IMR-90 (cell line): ENCODE data around the gene ARHGAP15. TPM values are rescaled to one million over a fixed set of nuclear protein-coding genes. Genes with fewer than 3 reads are reported as not detected.

Experiments
- ATAC-seq: fragments of 200-7000 bp; cut with Tn5 transposase; 2 replicates; pipeline ENCODE4 v1.9.1; 2020; ENCODE audit warnings: low read depth, mild to moderate bottlenecking, moderate library complexity
- BruUV-seq: library from RNA; stranded (reverse); fragments of 400-500 nt; replicated peaks from 2 replicates; lab custom pipeline; 2021; lab: Mats Ljungman, UMichigan
- CTCF ChIA-PET: fragments of 300-600 bp; formaldehyde crosslinking; extraction: SDS; loops from one replicate; lab custom pipeline; 2021; ENCODE audit warnings: antibody characterized with exemption; lab: Yijun Ruan, JAX
- POLR2A ChIA-PET: fragments of 300-600 bp; sonication (Branson Sonifier 250); formaldehyde crosslinking; loops from one replicate; lab custom pipeline; 2022; ENCODE audit warnings: antibody characterized with exemption; ENCODE audit not compliant: unreplicated experiment; lab: Charles Lee
- DNase-seq: peaks from one replicate; pipeline ENCODE4 v3.0.0; 2013
- H2AFZ ChIP-seq: replicated peaks from 2 replicates; pipeline ENCODE3; 2013; ENCODE audit warnings: low read length, mild to moderate bottlenecking; ENCODE audit not compliant: poor library complexity
- H2AK5ac ChIP-seq: 2 replicates; pipeline ENCODE4 v1.6.1; 2013; ENCODE audit warnings: low read depth, low read length, inconsistent platforms
- H2AK9ac ChIP-seq: replicated peaks from 2 replicates; pipeline ENCODE3; 2013; ENCODE audit warnings: mild to moderate bottlenecking, low read depth, low read length, moderate library complexity; ENCODE audit not compliant: poor library complexity
- H2BK120ac ChIP-seq: 2 replicates; pipeline ENCODE4 v1.6.1; 2013; ENCODE audit warnings: low read depth, low read length, inconsistent platforms
- H2BK15ac ChIP-seq: 3 replicates; pipeline ENCODE4 v1.6.1; 2013; ENCODE audit warnings: low read depth, low read length, inconsistent platforms
- H2BK20ac ChIP-seq: 2 replicates; pipeline ENCODE4 v1.6.1; 2013; ENCODE audit warnings: low read depth, mild to moderate bottlenecking, inconsistent platforms, low read length, moderate library complexity
- H2BK5ac ChIP-seq: 2 replicates; pipeline ENCODE4 v1.6.1; 2013; ENCODE audit warnings: mild to moderate bottlenecking, low read depth, low read length, inconsistent platforms; ENCODE audit not compliant: poor library complexity, severe bottlenecking
- H3K14ac ChIP-seq: replicated peaks from 2 replicates; pipeline ENCODE4 v1.6.1; 2013; ENCODE audit warnings: low read depth, low read length, inconsistent platforms
- H3K18ac ChIP-seq: 2 replicates; pipeline ENCODE4 v1.6.1; 2013; ENCODE audit warnings: low read depth, low read length, control low read depth
- H3K23ac ChIP-seq: 2 replicates; pipeline ENCODE4 v1.6.1; 2013; ENCODE audit warnings: low read depth, low read length, inconsistent platforms
- H3K27ac ChIP-seq: 2 replicates; pipeline ENCODE4 v1.5.1; 2013; ENCODE audit warnings: mild to moderate bottlenecking, control low read depth, low read length; ENCODE audit not compliant: insufficient read depth
- H3K27me3 ChIP-seq: 2 replicates; pipeline ENCODE4 v1.6.1; 2013; ENCODE audit warnings: low read length; ENCODE audit not compliant: control insufficient read depth, insufficient read depth
- H3K36me3 ChIP-seq: 2 replicates; pipeline ENCODE4 v1.6.1; 2013; ENCODE audit warnings: low read length, mixed read lengths; ENCODE audit not compliant: control insufficient read depth, insufficient read depth
- H3K4ac ChIP-seq: 2 replicates; pipeline ENCODE4 v1.6.1; 2013; ENCODE audit warnings: low read depth, low read length, inconsistent platforms
- H3K4me1 ChIP-seq: 2 replicates; pipeline ENCODE4 v1.6.1; 2013; ENCODE audit warnings: low read length, mixed read lengths; ENCODE audit not compliant: control insufficient read depth, insufficient read depth
- H3K4me2 ChIP-seq: 2 replicates; pipeline ENCODE4 v1.6.1; 2013; ENCODE audit warnings: low read depth, mild to moderate bottlenecking, control low read depth, low read length, moderate library complexity
- H3K4me3 ChIP-seq: 2 replicates; pipeline ENCODE4 v1.5.1; 2013; ENCODE audit warnings: low read depth, mild to moderate bottlenecking, control low read depth, low read length, moderate library complexity; ENCODE audit not compliant: insufficient read depth
- H3K56ac ChIP-seq: 2 replicates; pipeline ENCODE4 v1.6.1; 2013; ENCODE audit warnings: low read length, inconsistent platforms; ENCODE audit not compliant: insufficient read depth; ENCODE audit errors: extremely low read depth
- H3K79me1 ChIP-seq, 2 experiments: 2 replicates each; pipeline ENCODE4 v1.6.1; 2013; ENCODE audit warnings: low read length in 2 of 2, inconsistent platforms in 1 of 2, low read depth in 1 of 2
- H3K9ac ChIP-seq: 2 replicates; pipeline ENCODE4 v1.6.1; 2013; ENCODE audit warnings: low read depth, low read length, control low read depth
- H3K9me1 ChIP-seq: 2 replicates; pipeline ENCODE4 v1.6.1; 2013; ENCODE audit warnings: low read length, inconsistent platforms; ENCODE audit not compliant: insufficient read depth
- H3K9me3 ChIP-seq: 2 replicates; pipeline ENCODE4 v1.6.1; 2013; ENCODE audit warnings: low read length; ENCODE audit not compliant: control insufficient read depth, insufficient read depth
- H4K20me1 ChIP-seq: 2 replicates; pipeline ENCODE4 v1.6.1; 2013; ENCODE audit warnings: low read length, inconsistent platforms; ENCODE audit not compliant: insufficient read depth
- H4K5ac ChIP-seq: 2 replicates; pipeline ENCODE4 v1.6.1; 2013; ENCODE audit warnings: mild to moderate bottlenecking, low read depth, low read length, control low read depth
- H4K8ac ChIP-seq, 2 experiments: 2 replicates each; pipeline ENCODE4 v1.6.1; 2013; ENCODE audit warnings: low read depth in 2 of 2, low read length in 2 of 2, control low read depth in 1 of 2, inconsistent platforms in 1 of 2
- H4K91ac ChIP-seq: 2 replicates; pipeline ENCODE4 v1.6.1; 2013; ENCODE audit warnings: low read depth, low read length, inconsistent platforms; ENCODE audit not compliant: insufficient read depth
- CEBPB ChIP-seq: IDR thresholded peaks from 2 replicates; pipeline ENCODE4 v1.6.1; 2012; ENCODE audit warnings: low read depth, low read length, improper control_type of control experiment
- RAD21 ChIP-seq: IDR thresholded peaks from 2 replicates; pipeline ENCODE4 v1.6.1; 2012; ENCODE audit warnings: low read length, improper control_type of control experiment
- WGBS, 2 experiments: methylation state at CpG; one replicate each; pipeline versions ENCODE4 v1.1.5 to v1.1.7; 2013; ENCODE audit warnings: missing lambda C conversion rate in 2 of 2; ENCODE audit not compliant: insufficient read length in 1 of 2; ENCODE audit errors: extremely low coverage in 2 of 2; 5-methylcytosine and 5-hydroxymethylcytosine counted together
- dilution Hi-C: fragments of 300-500 bp; cut with HindIII; formaldehyde crosslinking; loops from one replicate; pipeline ENCODE4 v1.14.3; 2018; ENCODE audit warnings: low sequenced_read_pairs; ENCODE audit not compliant: unreplicated experiment
- in situ Hi-C: fragments of 300-500 bp; cut with MboI; formaldehyde crosslinking; loops from 3 replicates; pipeline ENCODE4 v1.14.3; 2019; ENCODE audit warnings: low sequenced_read_pairs, inconsistent platforms, mixed read lengths
- intact Hi-C: fragments of 100-400 bp; cut with micrococcal nuclease; formaldehyde crosslinking; loops from 2 replicates; pipeline ENCODE4 v1.10.0; 2022
- polyA plus RNA-seq, 3 experiments: library from polyadenylated mRNA; depleted of rRNA; stranded (reverse); fragments of >200 nt; gene quantifications; 2 replicates each; pipeline ENCODE4 v1.2.3, GENCODE V29; 2012; ENCODE audit warnings: low replicate concordance in 1 of 3
- total RNA-seq: library from RNA; depleted of rRNA; stranded (reverse); fragments of >200 nt; gene quantifications from 2 replicates; pipeline ENCODE4 v1.2.3, GENCODE V29; 2012

The ARHGAP15 gene
- total and polyA plus RNA-seq, 2 of the 4 experiments (the other 2 are of a cell fraction) = not detected

DNA sequence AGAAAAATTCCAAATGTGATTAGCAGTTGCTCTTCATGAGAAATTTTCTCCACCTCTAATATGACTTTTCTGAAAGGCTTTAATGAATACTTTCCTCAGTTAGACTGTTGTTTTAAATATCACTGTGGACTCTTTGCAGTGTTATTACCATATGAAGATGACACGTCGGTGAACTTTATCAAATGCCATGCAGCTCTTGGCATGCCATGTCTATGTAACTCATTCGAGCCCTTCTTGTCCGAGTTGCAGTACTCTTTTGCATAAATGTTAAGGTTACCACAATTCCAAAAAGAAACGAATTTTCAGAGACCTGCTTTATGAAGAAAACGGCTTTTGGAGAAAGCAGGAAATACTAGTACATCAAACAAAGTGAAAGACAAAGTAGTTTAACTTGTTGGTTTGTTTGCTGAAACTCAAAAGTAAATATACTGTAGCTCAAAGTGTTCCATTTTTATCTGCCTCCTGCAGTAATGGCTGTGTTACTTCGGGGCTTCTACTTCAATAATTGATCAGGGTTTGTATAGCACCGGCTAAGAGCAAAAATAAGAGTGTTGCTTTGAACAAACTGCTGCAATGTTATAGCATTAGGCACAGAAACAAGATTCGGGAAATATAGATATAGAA is 204.1 kb downstream of the ARHGAP15 start:
- intact Hi-C loops (no loop called here), in situ Hi-C loops (no loop called here), dilution Hi-C loops (no loop called here)
- no peak overlapping the region for H2BK120ac ChIP-seq
- WGBS, 2 experiments = 100% methylated on average over 1 of the region's 9 CpGs; no CpG with 5 or more reads in 1 of the 2 experiments
- TF ChIP-seq CEBPB = no peak
- no peak for TF ChIP-seq RAD21
- no peaks in the 10 kb centered on the region for H3K27me3 ChIP-seq
- H3K18ac ChIP-seq = no peak overlapping the region
- no peak overlapping the region for H2AK5ac ChIP-seq
- no peak overlapping the region for H3K9ac ChIP-seq
- no peaks in the 10 kb centered on the region for H3K9me1 ChIP-seq
- H4K5ac ChIP-seq = no peak overlapping the region
- no peak overlapping the region for H3K4ac ChIP-seq
- no peak overlapping the region for H2BK15ac ChIP-seq
- H2AK9ac ChIP-seq = no peak overlapping the region
- no TSS peak for BruUV-seq
- H4K8ac ChIP-seq = no peak overlapping the region
- H3K36me3 ChIP-seq = no peaks in the 10 kb centered on the region
- no peak overlapping the region for H3K27ac ChIP-seq
- no peak for ATAC-seq
- H2BK20ac ChIP-seq = no peak overlapping the region
- H3K4me2 ChIP-seq = no peak overlapping the region
- POLR2A ChIA-PET = no interaction called here
- no peaks in the 10 kb centered on the region for H3K4me1 ChIP-seq
- H3K56ac ChIP-seq = no peak overlapping the region
- no peak overlapping the region for H4K91ac ChIP-seq
- no peak overlapping the region for H2BK5ac ChIP-seq
- CTCF ChIA-PET = interaction anchor here (0.6 to 1.2 kb wide), 3 partner anchors 49 to 410 kb away, joined by 3 to 4 read pairs (median 3); no protein-coding TSS in a partner anchor
- H3K23ac ChIP-seq = no peak overlapping the region
- H3K79me1 ChIP-seq = no peaks in the 10 kb centered on the region
- no peak for DNase-seq
- H4K20me1 ChIP-seq = no peaks in the 10 kb centered on the region
- no peaks in the 10 kb centered on the region for H3K9me3 ChIP-seq
- no peak overlapping the region for H3K4me3 ChIP-seq
- H3K14ac ChIP-seq = no peak overlapping the region
- H2AFZ ChIP-seq = no peak overlapping the region
